Effector CD8-positive, alpha-beta T cell (primary cell): ENCODE data around the gene H6PD.

Experiments used
- DNase-seq: peaks from one replicate; lab custom pipeline; 2025; lab: John Stamatoyannopoulos, UW
- total RNA-seq, 4 experiments: gene quantifications; one replicate each; lab custom pipeline; 2026; lab: John Stamatoyannopoulos, UW

H6PD gene
- 55.4 to 134 (median 111) reads per million in 4 experiments for total RNA-seq

GRCh38 chr1:9234223-9235095 lies at the start of gene H6PD:
Gene H6PD, plus strand, starts transcription at chr1:9234774. Its CDS starts 10,161 bp downstream, at chr1:9244935.
- DNase-seq: peak; percentile 67

- no peak for DNase-seq
These were observed 48.3 kb upstream of the H6PD start for GRCh38 chr1:9186082-9186859.

GRCh38 chr1:9187004-9187403 lies 47.6 kb upstream of the H6PD start:
- DNase-seq: no peak

GRCh38 chr1:9190234-9190633 lies 44.3 kb upstream of the H6PD start:
- DNase-seq: no peak

- no peak for DNase-seq
These were observed 43.3 kb upstream of the H6PD start for GRCh38 chr1:9191231-9191630.

- no peak for DNase-seq
These were observed 41.9 kb upstream of the H6PD start for GRCh38 chr1:9192578-9193232.

- no peak for DNase-seq
These were observed 41.3 kb upstream of the H6PD start for GRCh38 chr1:9193233-9193625.

- no peak for DNase-seq
These were observed 40.5 kb upstream of the H6PD start for GRCh38 chr1:9194024-9194423.

- DNase-seq: no peak
These were observed 38.9 kb upstream of the H6PD start for GRCh38 chr1:9195651-9196050.

GRCh38 chr1:9196129-9197040 lies 38.2 kb upstream of the H6PD start:
- peak; percentile 35 for DNase-seq

- no peak for DNase-seq
These were observed 37.1 kb upstream of the H6PD start for GRCh38 chr1:9197186-9198099.

GRCh38 chr1:9198538-9199361 lies 35.8 kb upstream of the H6PD start:
- DNase-seq: no peak

GRCh38 chr1:9200441-9200840 lies 34.1 kb upstream of the H6PD start:
- no peak for DNase-seq

GRCh38 chr1:9201401-9202239 lies 33.0 kb upstream of the H6PD start:
- no peak for DNase-seq

- no peak for DNase-seq
These were observed 32.2 kb upstream of the H6PD start for GRCh38 chr1:9202240-9202870.

GRCh38 chr1:9203511-9203982 lies 31.0 kb upstream of the H6PD start:
- DNase-seq: no peak

GRCh38 chr1:9204156-9204720 lies 30.3 kb upstream of the H6PD start:
- no peak for DNase-seq
